Omental fat pad (tissue), 4 donors: ENCODE data around the gene BCL2. TPM values are rescaled to one million over a fixed set of nuclear protein-coding genes. Genes with fewer than 3 reads are reported as not detected.

Source experiments
- ATAC-seq: fragments of 150-250 bp; one replicate; pipeline ENCODE4 v1.9.1; 2016; ENCODE audit warnings: mild to moderate bottlenecking, moderate library complexity; ENCODE audit not compliant: low FRiP score
- DNase-seq: peaks from one replicate; pipeline ENCODE4 v3.0.0-alpha.2; 2019; ENCODE audit warnings: low spot score
- total RNA-seq, 4 donors: library from RNA; depleted of rRNA; stranded (reverse); fragments of >200 nt; gene quantifications; one replicate each; pipeline ENCODE4 v1.1.0, GENCODE V29; 2016
- TF ChIP-seq, protein P1 (sequence below), 3 donors: fragments of 450-650 bp; IDR thresholded peaks; one replicate each; pipeline ENCODE4 v1.5.1; 2016 to 2017; ENCODE audit warnings: antibody characterized with exemption in 3 of 3, mild to moderate bottlenecking in 3 of 3, moderate library complexity in 2 of 3

Gene BCL2
- total RNA-seq, 4 donors from 2014 or later = 18.4 to 84.5 (median 30.2) TPM

DNA sequence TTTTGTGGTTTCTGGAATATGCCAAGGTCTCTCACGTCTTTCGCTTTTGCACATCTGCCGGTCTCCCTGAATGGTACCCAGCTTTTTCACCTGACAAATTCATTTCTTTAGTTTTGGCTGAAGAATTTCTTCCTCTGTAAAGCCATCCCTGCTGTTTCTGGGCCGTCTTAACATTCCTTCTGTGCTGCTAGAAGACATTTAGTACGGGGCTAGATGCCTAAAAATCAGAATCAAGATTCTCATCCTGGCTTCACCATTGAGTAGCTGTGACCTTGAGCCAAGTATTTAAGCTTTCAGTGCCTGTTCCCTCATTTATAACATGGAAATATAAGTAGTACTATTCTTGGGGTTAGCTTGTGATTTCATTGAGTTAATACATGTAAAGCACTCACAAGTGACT is 6.4 kb upstream of the BCL2 start:
- ATAC-seq (no peak), DNase-seq (no peak)
- TF ChIP-seq, protein P1, sequence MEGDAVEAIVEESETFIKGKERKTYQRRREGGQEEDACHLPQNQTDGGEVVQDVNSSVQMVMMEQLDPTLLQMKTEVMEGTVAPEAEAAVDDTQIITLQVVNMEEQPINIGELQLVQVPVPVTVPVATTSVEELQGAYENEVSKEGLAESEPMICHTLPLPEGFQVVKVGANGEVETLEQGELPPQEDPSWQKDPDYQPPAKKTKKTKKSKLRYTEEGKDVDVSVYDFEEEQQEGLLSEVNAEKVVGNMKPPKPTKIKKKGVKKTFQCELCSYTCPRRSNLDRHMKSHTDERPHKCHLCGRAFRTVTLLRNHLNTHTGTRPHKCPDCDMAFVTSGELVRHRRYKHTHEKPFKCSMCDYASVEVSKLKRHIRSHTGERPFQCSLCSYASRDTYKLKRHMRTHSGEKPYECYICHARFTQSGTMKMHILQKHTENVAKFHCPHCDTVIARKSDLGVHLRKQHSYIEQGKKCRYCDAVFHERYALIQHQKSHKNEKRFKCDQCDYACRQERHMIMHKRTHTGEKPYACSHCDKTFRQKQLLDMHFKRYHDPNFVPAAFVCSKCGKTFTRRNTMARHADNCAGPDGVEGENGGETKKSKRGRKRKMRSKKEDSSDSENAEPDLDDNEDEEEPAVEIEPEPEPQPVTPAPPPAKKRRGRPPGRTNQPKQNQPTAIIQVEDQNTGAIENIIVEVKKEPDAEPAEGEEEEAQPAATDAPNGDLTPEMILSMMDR (IDR thresholded peaks at IDR 0.05) = no peak

- TF ChIP-seq, protein P1 (IDR thresholded peaks at IDR 0.05) = no peak
- ATAC-seq (no peak), DNase-seq (no peak)
Measured at GRCh38 chr18:63325086-63325686, 5.6 kb upstream of the BCL2 start.

DNA sequence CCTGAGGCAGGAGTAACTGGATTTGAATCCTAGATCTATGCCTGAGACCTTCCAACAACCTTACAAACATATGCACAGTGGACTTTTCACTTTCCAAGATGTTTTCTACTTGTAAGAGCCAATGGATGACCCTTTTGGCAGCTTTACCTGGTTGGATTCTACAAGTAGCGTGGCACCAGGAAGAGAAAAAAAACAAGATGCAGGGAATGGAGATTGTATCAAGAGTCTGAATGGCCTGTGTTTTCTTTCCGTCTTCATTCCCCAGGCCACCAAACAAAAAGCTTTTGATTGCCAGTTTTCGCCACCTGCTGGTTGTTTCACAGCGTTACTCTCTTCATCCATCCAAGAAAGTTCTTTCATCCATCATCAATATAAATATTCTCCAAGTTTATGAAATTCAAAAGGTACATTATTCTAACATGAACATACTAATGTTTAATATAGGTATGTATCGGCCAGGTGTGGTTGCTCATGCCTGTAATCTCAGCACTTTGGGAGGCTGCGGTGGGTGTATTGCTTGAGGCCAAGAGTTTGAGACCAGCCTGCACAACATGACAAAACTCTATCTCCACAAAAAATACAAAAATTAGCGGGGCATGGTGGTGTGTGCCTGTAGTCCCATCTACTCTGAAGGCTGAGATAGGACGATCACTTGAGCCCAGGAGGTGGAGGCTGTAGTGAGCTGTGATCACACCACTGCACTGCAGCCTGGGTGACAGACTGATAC is 3.5 kb upstream of the BCL2 start:
- ATAC-seq (no peak), DNase-seq (no peak)
- TF ChIP-seq, protein P1 (IDR thresholded peaks at IDR 0.05) = peak in 1 of 3 donors; percentile 69

DNA sequence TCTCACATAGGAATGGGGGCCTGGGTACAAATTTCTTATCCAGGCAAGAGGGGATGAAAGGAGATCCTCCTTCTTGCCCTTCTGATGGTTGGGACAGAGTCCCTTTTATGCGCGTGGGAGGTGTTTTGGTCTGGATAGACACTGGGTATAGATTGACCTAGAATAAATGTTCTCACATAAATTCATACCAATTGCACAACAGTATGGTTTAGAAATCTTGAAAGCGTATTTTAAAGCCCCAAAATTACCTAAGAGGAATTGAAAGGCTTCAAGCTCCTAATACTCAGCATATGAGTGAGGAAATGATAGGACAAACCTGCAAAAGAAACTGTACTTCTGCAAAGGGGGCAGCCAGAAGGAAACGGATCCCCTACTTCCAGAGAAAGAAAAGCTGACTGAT is 2.6 kb upstream of the BCL2 start:
- ATAC-seq = no peak
- TF ChIP-seq, protein P1 (IDR thresholded peaks at IDR 0.05) = no peak
- no peak for DNase-seq

GRCh38 chr18:63321291-63321690 is 1.7 kb upstream of the BCL2 start:
- ATAC-seq (no peak), DNase-seq (no peak)
- TF ChIP-seq, protein P1 (IDR thresholded peaks at IDR 0.05) = no peak

DNA sequence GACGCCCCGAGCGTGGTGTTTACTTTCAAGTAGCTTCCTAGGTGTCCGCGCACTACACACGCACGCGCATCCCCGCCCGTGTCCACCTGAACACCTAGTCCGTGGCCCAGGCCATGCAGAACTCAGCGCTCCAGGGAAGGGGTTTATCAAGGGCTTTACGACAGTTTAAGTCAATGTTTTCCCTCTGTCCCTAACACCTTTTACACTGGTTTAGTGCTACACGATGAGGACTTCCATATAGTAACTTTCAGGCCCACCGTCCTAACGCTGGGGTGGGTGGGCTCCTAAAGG is 1.4 kb upstream of the BCL2 start:
- ATAC-seq (no peak), DNase-seq (no peak)
- TF ChIP-seq, protein P1 (IDR thresholded peaks at IDR 0.05) = no peak
